SJCRH30 (cell line): ENCODE measurements around the gene CYP27B1. TPM values are rescaled to one million over a fixed set of nuclear protein-coding genes. Genes with fewer than 3 reads are reported as not detected.

Experiments used
- DNase-seq, 2 experiments: peaks; one replicate each; pipeline ENCODE4 v3.0.0-alpha.2; 2015 to 2020
- H3K27ac ChIP-seq: fragments of 250-450 bp; sonication (Bioruptor Pico); 2 replicates; pipeline ENCODE4 v1.5.1; 2020; ENCODE audit warnings: mild to moderate bottlenecking, moderate library complexity
- H3K27me3 ChIP-seq: fragments of 250-450 bp; sonication (Bioruptor Pico); 2 replicates; pipeline ENCODE4 v1.5.1; 2020; ENCODE audit warnings: mild to moderate bottlenecking, moderate library complexity
- H3K36me3 ChIP-seq: fragments of 250-450 bp; sonication (Bioruptor Pico); 2 replicates; pipeline ENCODE4 v1.5.1; 2020; ENCODE audit warnings: mild to moderate bottlenecking, moderate library complexity
- H3K4me1 ChIP-seq: fragments of 250-450 bp; sonication (Bioruptor Pico); 2 replicates; pipeline ENCODE4 v1.5.1; 2020; ENCODE audit warnings: mild to moderate bottlenecking, moderate library complexity
- H3K4me3 ChIP-seq: fragments of 250-450 bp; sonication (Bioruptor Pico); 2 replicates; pipeline ENCODE4 v1.5.1; 2020; ENCODE audit warnings: mild to moderate bottlenecking, moderate library complexity
- H3K9me3 ChIP-seq: fragments of 250-450 bp; sonication (Bioruptor Pico); replicated peaks from 2 replicates; pipeline ENCODE4 v1.5.1; 2020; ENCODE audit warnings: mild to moderate bottlenecking, moderate library complexity
- total RNA-seq: library from RNA; depleted of rRNA; stranded (reverse); fragments of >200 nt; shearing (Covaris generic); gene quantifications from 2 replicates; pipeline ENCODE4 v1.2.3, GENCODE V29; 2014

The CYP27B1 gene
- total RNA-seq, 1 experiment from 2014 or later, result 97.4 TPM

DNA sequence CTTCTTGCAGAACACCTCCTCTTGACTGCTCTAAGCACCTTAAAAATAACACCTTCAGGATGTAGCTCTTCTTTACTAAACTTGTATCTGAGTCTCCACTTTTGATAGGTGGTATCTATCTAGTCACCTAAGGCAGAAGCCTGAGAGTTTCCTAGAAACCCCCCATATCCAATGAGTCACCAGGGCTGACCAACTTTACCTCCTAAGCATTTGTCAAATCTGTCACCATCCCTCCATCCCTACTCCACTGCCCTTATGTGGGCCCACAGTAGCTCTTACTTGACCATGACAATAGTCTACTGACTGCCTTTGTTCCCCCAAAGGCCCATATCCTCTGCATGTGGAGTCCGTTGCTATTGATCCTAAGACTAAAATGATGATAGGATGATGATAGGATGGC lies 35.7 kb upstream of the CYP27B1 start:
- Histone ChIP-seq H3K9me3 (no peaks in the 10 kb centered on the region), H3K36me3 (peaks cover 54% of the 10 kb centered on the region), H3K4me1 (no peaks in the 10 kb centered on the region), H3K27me3 (no peaks in the 10 kb centered on the region), H3K27ac (no peak overlapping the region), H3K4me3 (no peak overlapping the region)
- no peak for DNase-seq

DNA sequence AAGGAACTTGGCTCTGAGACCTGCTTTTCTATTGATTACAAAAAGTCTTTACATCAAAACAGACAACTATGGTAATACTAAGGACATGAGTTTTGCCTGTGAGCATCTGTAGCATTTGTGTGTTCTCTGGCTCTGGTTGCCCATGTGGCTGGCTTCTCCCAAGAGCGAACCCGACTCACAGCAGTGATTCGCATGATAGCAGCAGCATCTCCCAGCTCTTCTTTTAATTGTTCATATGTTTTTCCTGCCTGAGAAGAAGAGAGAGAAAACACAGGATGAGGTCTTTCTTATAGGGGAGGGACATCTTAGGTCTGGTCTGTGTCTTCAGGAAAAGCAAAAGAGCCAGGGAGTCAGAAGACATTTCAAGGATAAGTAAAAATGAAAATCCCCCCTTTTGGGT lies 34.1 kb upstream of the CYP27B1 start:
- H3K4me1 ChIP-seq, result no peaks in the 10 kb centered on the region
- DNase-seq, result no peak

DNA sequence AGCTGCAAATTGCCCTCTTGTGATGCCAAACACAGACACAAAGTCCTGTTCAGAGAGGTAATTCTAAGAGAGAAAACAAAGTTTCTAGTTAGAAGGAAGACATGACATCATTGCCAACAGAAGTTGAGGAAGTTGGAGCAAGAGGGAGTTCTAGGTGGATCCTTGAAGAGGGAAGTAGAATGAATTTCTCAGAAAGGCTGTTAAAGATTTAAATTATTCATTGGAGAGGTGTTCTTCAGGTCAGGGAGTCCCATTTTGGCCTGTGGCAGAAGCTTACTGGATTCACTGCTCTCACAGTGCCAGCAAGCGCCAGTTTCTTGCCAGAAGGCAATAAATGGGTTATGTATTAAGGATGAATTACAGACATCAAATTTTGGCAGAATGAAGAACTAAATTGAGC lies 31.1 kb upstream of the CYP27B1 start:
- no peak for DNase-seq
- Histone ChIP-seq H3K27ac (no peak overlapping the region), H3K4me1 (no peaks in the 10 kb centered on the region), H3K36me3 (peaks cover 85% of the 10 kb centered on the region), H3K4me3 (no peak overlapping the region), H3K9me3 (no peaks in the 10 kb centered on the region), H3K27me3 (no peaks in the 10 kb centered on the region)

More for the DNA sequence above, 34.1 kb upstream of the CYP27B1 start:
- Histone ChIP-seq H3K27me3 (no peaks in the 10 kb centered on the region), H3K36me3 (peaks cover 60% of the 10 kb centered on the region), H3K4me3 (no peak overlapping the region), H3K9me3 (no peaks in the 10 kb centered on the region), H3K27ac (no peak overlapping the region)

DNA sequence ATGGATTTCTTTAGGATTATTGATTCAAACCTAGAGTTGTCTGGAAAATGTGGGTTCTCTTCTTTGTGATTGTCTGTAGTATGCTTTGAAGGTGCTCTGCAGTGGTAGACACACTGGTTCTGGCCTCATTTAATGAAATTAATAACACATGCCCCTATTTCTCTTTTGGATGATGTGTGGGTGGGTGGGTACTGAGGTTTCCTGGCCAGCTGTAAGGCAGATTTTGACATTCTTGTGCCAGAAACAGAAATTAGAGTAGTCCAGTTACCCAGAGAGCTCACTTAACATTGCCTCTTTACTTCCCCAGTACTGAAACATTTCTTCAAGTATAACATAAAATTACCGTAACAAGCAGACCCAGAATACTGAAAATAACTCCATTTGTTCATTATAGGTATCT lies 30.1 kb upstream of the CYP27B1 start:
- H3K9me3 ChIP-seq, result no peaks in the 10 kb centered on the region
- no peak for DNase-seq
- no peak overlapping the region for H3K4me3 ChIP-seq
- H3K36me3 ChIP-seq, result peaks cover 86% of the 10 kb centered on the region
- no peak overlapping the region for H3K27ac ChIP-seq
- no peaks in the 10 kb centered on the region for H3K4me1 ChIP-seq
- H3K27me3 ChIP-seq, result no peaks in the 10 kb centered on the region

DNA sequence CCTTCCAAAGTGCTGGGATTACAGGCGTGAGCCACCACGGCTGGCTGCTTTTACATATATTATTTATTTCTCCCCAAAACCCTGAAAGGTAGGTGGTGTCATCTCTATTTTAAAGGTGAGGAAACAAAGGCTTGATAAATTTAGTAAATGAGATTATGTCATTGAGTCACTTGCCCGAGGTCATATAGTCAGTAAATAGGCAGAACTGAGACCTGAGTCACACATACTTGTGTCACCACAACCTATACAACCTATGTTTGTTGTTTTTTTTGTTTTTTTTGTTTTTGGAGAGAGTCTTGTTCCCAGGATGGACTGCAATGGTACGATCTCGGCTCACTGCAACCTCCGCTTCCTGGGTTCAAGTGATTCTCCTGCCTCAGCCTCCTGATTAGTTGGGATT lies 28.5 kb upstream of the CYP27B1 start:
- Histone ChIP-seq H3K4me3 (no peak overlapping the region), H3K36me3 (peaks cover 95% of the 10 kb centered on the region), H3K27ac (no peak overlapping the region), H3K27me3 (no peaks in the 10 kb centered on the region), H3K9me3 (no peaks in the 10 kb centered on the region), H3K4me1 (no peaks in the 10 kb centered on the region)
- DNase-seq, result no peak

DNA sequence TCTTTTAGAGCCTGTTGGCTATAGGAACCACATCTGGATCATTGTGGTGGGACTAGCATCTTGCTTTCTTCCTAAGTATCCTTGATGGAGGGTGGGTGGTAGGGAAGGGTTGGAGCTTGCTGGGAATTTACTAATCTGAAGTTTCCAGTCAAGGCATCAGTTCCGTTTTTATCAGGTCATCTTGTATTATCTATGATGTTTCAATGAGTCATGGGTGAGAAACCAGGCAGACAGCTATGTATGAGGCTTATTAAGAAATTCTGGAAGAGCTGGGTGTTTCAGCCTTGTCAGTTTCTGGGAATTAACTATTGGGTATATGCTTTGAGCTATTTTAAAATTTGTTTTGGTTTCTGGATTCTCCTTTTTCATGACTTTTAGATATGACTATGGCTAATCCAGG lies 27.0 kb upstream of the CYP27B1 start:
- Histone ChIP-seq H3K4me1 (no peaks in the 10 kb centered on the region), H3K9me3 (no peaks in the 10 kb centered on the region), H3K4me3 (no peak overlapping the region), H3K36me3 (peaks cover 94% of the 10 kb centered on the region), H3K27me3 (no peaks in the 10 kb centered on the region), H3K27ac (no peak overlapping the region)
- DNase-seq, result no peak

DNA sequence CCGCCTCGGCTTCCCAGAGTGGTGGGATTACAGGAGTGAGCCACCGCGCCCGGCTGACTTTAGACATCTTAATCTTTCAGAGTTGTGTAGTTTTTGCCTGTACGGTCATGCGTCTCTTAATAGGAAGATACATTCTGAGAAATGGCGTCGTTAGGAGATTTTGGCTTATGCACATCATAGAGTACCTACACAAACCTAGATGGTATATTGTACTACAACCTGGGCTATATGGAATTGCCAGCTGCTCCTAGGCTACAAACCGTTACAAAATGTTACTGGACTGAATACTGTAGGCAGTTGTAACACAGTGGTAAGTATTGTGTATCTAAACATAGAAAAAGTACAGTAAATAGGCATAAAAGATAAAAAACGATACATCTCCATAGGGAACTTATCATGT lies 17.0 kb upstream of the CYP27B1 start:
- Histone ChIP-seq H3K9me3 (no peaks in the 10 kb centered on the region), H3K27ac (no peak overlapping the region), H3K4me3 (0 out of 2 replicates have a peak overlapping the region, but pooled peaks have one; percentile 0), H3K4me1 (peaks cover 10% of the 10 kb centered on the region), H3K36me3 (peaks cover 52% of the 10 kb centered on the region), H3K27me3 (no peaks in the 10 kb centered on the region)
- DNase-seq, result no peak

DNA sequence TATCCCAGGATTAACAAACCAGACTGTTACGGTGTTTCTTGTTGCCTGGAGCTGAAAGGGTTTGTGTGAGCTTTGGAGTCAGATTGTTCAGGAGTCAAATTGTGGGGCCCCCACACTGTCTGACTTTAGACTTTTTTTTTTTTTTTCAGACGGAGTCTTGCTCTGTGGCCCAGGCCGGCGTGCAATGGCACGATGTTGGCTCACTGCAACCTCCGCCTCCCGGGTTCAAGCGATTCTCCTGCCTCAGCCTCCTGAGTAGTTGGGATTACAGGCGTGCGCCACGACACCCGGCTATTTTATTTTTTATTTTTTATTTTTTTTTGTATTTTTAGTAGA lies 16.6 kb upstream of the CYP27B1 start:
- H3K36me3 ChIP-seq, result peaks cover 49% of the 10 kb centered on the region
- H3K9me3 ChIP-seq, result no peaks in the 10 kb centered on the region
- peaks cover 10% of the 10 kb centered on the region for H3K4me1 ChIP-seq
- no peak for DNase-seq
- H3K27me3 ChIP-seq, result no peaks in the 10 kb centered on the region
- H3K4me3 ChIP-seq, result peak overlapping the region; percentile 83
- peak overlapping the region; percentile 39; the same call in 1 of the 2 replicates for H3K27ac ChIP-seq

DNA sequence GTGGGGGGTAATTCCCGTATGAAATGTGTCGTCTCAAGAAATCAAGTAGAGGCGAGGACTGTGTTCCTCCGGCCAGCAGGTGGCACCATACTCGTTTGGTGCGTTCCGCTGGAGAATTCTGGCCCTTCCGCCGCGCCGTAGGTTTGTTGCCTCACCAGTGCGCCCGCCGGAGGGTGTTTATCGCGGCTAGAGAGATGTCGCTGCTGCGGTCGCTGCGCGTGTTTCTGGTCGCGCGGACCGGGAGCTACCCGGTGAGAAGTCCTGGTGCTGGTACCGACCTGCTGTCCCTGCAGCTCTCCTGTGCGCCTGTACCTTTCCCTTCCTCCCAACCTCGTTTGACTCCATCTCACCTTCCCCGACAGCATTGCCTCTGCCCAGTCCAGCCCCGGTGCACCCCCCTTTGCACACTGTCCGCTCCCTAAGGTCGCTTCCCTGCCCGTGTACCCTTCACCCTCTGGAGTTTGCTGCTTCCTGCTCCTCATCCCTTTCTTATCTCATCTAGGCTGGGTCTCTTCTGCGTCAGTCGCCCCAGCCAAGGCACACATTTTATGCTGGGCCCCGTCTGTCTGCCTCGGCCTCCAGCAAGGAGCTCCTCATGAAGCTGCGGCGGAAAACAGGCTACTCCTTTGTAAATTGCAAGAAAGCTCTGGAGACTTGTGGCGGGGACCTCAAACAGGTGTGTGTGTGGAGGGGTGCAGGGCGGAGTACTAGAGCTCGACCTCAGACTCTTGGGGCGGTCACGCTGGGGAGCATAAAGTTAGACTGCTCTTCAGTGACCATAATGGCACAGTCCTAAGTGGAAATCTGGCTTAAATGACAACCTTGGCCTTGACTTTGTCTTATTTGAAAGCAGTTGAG lies 16.0 kb upstream of the CYP27B1 start, which contains the start of gene TSFM:
TSFM (plus strand) TSS at position 180 of the 858 bp plus-strand sequence; CDS start at position 195, 15 bp downstream.
- Histone ChIP-seq H3K27me3 (no peaks in the 10 kb centered on the region), H3K4me3 (peak within 1 kb of the TSS; percentile 83), H3K27ac (peak within 1 kb of the TSS; percentile 39), H3K4me1 (peaks cover 10% of the 10 kb centered on the region), H3K9me3 (no peaks in the 10 kb centered on the region), H3K36me3 (peaks cover 43% of the 10 kb centered on the region)
- peak; percentile 100 for DNase-seq

DNA sequence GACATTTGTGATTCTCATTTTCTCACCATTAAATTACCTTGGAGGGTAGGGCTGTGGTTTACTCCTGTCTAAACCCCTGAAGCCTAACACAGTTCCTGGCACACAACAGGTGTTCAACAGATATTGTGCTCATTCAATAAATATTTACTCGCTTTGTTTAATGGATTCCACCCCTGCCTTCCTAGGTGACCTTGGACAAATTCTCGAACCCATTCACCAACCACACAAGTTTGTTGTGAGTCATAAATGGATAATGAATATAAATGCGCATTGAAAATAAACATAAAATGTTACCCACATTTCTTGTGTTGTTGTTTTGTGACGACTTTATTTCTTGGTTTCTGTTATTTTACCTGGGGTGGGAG lies 15.3 kb upstream of the CYP27B1 start:
- no peak overlapping the region for H3K27ac ChIP-seq
- no peak for DNase-seq
- H3K4me1 ChIP-seq, result peaks cover 10% of the 10 kb centered on the region
- H3K36me3 ChIP-seq, result peaks cover 38% of the 10 kb centered on the region
- H3K4me3 ChIP-seq, result peak overlapping the region; percentile 83
- H3K9me3 ChIP-seq, result no peaks in the 10 kb centered on the region
- H3K27me3 ChIP-seq, result no peaks in the 10 kb centered on the region

DNA sequence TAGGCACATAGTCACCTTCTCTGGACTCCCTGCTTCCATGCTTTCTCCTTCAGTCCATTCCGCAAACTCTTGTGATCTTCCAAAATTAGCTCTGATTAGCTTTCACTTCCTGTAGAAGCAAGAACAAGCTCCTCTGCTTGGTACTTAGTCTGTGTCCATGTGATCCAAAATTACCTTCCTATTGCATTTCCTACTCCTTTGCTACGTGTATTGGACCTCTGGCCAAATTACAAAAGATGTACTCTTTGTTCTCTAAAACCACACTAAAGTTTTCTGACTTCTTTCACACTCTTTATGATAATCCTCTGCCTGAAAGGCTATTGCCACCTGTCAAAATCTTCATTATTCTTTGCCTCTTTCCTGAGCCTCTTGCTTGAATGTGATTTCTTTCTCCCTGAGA lies 14.9 kb upstream of the CYP27B1 start:
- Histone ChIP-seq H3K4me1 (peaks cover 10% of the 10 kb centered on the region), H3K27ac (no peak overlapping the region), H3K36me3 (peaks cover 36% of the 10 kb centered on the region), H3K27me3 (no peaks in the 10 kb centered on the region), H3K4me3 (no peak overlapping the region), H3K9me3 (no peaks in the 10 kb centered on the region)
- DNase-seq, result no peak

DNA sequence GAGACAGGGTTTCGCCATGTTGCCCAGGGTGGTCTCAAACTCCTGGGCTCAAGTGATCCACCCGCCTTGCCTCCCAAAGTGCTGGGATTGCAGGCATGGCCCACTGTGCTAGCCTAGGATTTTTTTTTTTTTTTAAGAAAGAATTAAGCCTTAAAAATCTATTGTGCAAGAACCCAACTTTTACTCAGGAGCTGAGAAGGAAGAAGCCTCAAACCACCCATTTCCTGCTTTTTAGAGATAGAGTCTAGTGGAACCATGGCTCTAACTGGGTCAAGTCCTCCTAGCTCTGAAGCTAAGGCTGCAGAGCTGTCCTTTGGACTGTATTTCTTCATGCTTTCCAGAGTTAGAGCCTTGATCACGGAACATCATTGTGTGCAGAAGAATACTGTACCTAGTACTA lies 14.4 kb upstream of the CYP27B1 start:
- Histone ChIP-seq H3K27me3 (no peaks in the 10 kb centered on the region), H3K4me3 (no peak overlapping the region; the same call in 1 of the 2 replicates), H3K4me1 (peaks cover 10% of the 10 kb centered on the region), H3K36me3 (peaks cover 30% of the 10 kb centered on the region), H3K27ac (no peak overlapping the region), H3K9me3 (no peaks in the 10 kb centered on the region)
- DNase-seq, result no peak

DNA sequence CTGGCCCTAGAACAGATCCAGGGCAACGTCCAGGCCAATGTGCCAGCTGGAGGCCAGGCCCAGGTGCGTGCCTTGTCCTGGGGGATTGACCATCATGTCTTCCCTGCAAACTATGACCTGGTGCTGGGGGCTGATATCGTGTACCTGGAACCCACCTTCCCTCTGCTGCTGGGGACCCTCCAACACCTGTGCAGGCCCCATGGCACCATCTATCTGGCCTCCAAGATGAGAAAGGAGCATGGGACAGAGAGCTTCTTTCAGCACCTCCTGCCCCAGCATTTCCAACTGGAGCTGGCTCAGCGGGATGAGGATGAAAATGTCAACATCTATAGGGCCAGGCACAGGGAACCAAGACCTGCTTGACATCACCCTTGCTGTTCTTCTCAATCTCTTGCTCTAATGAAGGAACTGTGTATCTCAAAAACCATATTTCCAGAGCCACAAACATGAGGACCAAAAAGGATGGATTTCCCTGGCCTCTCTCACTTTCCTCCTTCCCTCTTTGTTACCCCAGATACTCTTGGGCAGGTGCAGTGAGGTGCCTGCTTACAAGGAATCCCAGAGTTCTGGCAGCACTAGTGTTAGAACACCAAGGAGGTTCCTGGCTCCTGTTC lies 13.5 kb upstream of the CYP27B1 start:
- no peak overlapping the region for H3K27ac ChIP-seq
- no peaks in the 10 kb centered on the region for H3K27me3 ChIP-seq
- no peak overlapping the region for H3K4me3 ChIP-seq
- peaks cover 10% of the 10 kb centered on the region for H3K4me1 ChIP-seq
- peaks cover 22% of the 10 kb centered on the region for H3K36me3 ChIP-seq
- no peaks in the 10 kb centered on the region for H3K9me3 ChIP-seq
- DNase-seq, result no peak

DNA sequence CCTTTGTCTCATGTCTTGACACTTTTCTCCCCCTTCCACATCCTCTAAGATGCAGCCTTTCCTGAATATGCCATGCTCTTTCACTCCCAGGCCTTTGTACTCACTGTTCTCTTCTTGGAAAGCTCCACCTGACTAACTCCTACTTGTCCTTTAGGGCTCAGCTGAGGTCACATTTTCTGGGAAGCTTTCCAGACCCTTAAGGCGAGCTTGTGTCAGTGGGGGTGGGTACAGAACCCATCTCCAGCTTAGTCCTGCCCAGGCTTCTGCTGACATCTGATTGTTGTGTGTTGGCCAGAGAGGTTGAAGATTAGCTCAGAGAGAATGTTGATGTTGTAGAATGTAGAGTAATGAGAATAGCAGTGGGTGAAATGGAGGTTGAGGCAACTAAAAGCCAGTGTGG lies 12.9 kb upstream of the CYP27B1 start:
- DNase-seq, result no peak

DNA sequence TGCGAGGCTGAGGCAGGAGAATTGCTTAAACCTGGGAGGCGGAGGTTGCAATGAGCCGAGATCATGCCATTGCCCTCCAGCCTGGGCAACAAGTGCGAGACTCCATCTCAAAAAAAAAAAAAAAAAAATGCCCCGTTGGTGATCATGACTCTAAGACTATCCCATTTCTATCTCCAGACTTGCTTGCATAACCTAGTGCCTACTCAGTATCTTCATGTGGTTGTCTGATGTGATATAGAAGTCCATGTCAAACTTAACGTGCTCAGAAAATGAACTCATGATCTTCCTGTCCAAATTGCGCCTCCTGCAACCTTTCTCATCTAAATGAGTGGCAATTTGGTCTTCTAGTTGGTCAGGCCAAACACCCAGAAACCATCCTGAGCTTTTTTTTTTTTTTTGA lies 11.0 kb upstream of the CYP27B1 start:
- Histone ChIP-seq H3K27ac (no peak overlapping the region), H3K36me3 (peaks cover 9% of the 10 kb centered on the region), H3K27me3 (no peaks in the 10 kb centered on the region), H3K4me1 (peaks cover 10% of the 10 kb centered on the region), H3K9me3 (no peaks in the 10 kb centered on the region), H3K4me3 (no peak overlapping the region)
- no peak for DNase-seq

More for the DNA sequence above, 12.9 kb upstream of the CYP27B1 start:
- Histone ChIP-seq H3K27ac (no peak overlapping the region), H3K9me3 (no peaks in the 10 kb centered on the region), H3K27me3 (no peaks in the 10 kb centered on the region), H3K36me3 (peaks cover 16% of the 10 kb centered on the region), H3K4me1 (peaks cover 10% of the 10 kb centered on the region), H3K4me3 (no peak overlapping the region)
